Smooth muscle cell of the brain vasculature (primary cell): ENCODE results near the gene DAZAP2.
"Not testable (repeated sequence)": the region's sequence is repeated elsewhere in the genome, so short reads cannot be mapped to it uniquely, and the experiment has no call there.

Experiments
- DNase-seq: peaks from one replicate; pipeline ENCODE4 v3.0.0-alpha.2; 2012; ENCODE audit warnings: low read depth, low spot score

DAZAP2 gene

DNA sequence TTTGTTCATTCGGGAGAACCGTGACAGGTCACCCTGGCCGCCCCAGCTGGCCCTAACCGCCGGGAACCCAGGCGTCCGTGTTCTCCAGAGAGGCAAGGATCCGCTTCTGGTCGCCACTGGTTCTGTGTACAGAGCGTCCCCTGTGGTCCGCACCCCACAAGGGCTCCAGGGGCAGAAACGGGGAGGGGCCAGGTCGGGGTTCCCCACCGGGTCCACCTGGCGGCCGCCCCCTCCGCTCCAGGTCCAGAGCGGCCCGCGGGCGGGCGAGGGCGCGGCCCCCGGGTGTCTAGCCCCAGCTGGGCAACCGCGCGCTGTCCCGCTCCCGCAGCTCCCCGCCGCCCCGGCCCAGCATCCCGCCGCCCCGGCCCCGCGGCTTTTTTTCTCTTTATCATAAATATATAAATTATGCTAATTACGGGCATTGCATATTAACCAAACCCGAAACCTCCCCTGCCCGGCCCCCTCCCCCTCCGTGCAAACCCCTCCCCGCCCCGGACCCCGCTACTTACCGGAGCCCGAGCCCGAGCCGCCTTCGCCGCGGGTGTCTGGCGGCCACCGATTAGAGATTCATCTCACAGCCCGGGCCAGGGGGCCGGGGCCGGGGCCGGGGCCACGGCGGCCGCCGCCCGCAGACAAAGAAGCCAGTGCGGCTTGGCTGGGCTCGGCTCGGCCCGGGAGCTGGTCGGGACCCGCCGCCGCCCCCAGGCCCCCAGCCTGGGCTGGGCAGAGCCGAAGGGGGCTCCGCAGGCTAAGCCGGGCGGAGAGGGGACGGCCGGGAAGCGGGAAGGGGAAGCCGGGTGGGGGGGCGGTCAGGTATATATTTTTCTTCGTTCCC lies 21.3 kb upstream of the DAZAP2 start:
- no peak for DNase-seq

DNA sequence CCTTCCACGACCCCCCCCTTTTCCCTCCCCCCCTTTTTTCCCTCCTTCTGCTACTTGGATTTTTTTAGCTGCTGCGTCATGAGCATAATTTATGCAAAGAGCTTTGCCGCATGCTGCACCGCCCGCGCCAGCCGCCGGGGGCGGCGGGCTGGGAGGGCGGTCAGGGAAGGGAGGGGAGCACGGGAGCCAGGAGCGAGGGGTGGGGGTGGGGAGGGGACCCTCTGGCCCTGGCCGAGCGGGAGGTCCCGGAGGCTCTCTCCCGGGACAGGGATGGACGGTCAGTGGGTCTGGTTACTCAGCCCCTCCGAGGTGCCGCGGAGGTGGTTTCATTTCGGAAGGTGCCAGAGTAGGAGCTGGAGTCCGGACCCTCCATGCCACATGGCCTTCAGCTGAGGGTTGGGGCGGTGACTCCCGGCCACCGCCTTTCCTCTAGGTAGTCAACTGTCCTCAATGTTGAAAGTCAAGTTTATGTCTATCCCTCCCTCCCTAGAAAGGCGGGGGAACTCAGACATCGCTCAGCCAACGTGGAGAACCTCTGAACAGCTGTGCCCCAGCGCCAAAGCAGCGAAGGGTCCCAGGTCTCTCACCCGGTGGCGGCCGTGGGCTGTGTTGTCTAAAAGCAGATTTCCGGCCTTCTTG lies 20.5 kb upstream of the DAZAP2 start, which contains the start of gene POU6F1:
Gene POU6F1, minus strand, starts transcription at position 95 of the 639 bp plus-strand sequence. CDS start 11,226 bp downstream, outside the sequence.
- peak; percentile 43 for DNase-seq

DNA sequence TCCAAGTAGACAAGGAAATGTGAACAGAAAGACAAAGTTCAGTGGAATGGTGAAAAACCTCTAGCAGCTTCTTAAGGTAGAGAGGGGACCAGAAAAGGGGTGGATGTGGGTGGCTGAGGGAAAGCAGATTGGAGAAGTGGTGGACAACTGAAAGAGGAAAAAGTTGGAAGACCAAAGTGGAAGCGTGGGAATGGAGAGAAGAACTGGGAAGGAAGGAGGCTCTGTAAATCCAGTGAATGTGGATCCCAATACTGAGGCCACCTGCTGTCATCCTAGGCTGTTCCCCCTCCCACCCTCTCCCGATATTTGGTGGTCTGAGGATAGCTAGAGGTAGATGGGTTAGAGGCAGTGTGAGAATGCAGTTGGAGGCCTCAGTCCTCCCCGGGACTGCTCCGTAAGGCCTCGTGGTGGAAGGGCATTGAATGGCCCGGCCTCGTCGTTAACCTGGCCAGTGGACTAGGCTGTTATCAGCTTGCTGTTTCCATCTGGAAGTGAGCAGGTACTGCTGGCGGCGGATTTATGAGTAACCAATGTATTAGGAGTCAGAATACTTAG lies 19.9 kb upstream of the DAZAP2 start:
- DNase-seq: no peak

- DNase-seq: no peak
These were observed 19.3 kb upstream of the DAZAP2 start for GRCh38 chr12:51219322-51219721.

DNA sequence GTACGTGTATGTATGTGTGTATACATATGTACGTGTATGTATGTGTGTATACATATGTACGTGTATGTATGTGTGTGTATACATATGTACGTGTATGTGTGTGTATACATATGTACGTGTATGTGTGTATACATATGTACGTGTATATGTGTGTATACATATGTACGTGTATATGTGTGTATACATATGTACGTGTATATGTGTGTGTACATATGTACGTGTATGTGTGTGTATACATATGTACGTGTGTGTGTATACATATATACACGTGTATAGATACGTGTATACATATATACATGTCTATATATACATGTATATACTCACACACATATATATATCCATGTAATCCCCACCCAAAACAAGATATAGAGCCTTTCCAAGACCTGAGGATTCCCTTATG lies 18.8 kb upstream of the DAZAP2 start:
- not testable (repeated sequence) for DNase-seq

- no peak for DNase-seq
These were observed 16.2 kb upstream of the DAZAP2 start for GRCh38 chr12:51222461-51222860.

DNA sequence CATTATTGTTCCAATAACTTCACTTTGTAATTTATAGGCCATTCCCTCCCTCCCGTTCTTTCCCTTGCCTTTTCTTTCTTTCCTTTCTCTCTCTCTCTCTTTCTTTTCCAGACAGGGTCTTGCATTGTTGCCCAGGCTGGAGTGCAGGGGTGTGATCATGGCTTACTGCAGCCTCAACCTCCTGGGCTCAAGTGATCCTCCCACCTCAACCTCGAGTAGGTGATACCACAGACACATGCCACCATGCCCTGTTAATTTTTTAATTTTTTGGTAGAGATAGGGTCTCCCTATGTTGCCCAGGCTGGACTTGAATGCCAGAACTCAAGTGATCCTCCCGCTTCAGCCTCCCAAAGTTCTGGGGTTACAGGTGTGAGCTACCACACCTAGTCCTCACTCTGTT lies 14.0 kb upstream of the DAZAP2 start:
- no peak for DNase-seq

GRCh38 chr12:51225234-51225633 lies 13.4 kb upstream of the DAZAP2 start:
- DNase-seq: no peak

- no peak for DNase-seq
These were observed 12.9 kb upstream of the DAZAP2 start for GRCh38 chr12:51225771-51226170.

DNA sequence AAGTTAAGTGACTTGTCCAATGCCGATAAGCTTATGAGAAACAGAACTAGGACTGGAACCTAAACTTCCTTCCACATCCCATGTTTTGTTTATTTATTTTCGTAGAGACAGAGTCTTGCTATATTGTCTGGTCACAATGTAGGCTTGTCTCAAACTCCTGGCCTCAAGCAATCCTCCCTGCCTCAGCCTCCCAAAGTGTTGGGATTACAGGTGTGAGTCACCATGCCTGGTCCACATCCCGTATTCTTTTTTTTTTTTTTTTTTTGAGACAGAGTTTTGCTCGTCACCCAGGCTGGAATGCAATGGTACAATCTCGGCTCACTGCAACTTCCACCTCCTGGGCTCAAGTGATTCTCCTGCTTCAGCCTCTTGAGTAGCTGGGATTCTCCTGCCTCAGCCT lies 11.5 kb upstream of the DAZAP2 start:
- DNase-seq: not testable (repeated sequence)

- no peak for DNase-seq
These were observed 10.7 kb upstream of the DAZAP2 start for GRCh38 chr12:51227962-51228361.

DNA sequence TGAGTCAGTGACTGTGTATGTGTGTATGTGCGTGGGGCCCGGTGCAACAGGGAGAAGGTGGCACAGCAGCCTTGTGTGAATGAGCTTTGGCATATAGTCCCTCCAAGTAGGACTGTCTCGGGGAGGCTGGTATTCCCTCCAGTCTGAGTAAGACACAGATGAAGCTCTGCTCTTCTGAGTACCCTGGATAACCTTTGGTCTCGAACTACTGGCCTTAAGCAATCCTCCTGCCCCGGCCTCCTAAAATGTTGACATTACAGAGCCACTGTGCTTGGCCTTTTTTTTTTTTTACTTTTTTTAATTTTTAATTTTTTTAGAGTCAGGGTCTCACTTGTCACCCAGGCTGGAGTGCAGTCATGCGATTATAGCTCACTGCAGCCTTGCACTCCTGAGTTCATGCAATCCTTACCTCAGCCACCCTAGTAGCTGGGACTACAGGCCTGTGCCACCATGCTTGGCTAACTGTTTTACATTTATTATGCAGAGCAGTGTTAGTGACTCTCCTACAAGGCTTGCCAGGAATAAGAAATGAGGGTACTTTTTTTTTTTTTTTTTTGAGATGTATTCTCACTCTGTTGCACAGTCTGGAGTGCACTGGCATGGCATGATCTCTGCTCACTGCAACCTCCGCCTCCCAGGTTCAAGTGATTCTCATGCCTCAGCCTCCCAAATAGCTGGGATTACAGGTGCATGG lies 9.4 kb upstream of the DAZAP2 start:
- no peak for DNase-seq

- DNase-seq: no peak
These were observed 6.0 kb upstream of the DAZAP2 start for GRCh38 chr12:51232642-51233041.

- no peak for DNase-seq
These were observed 4.1 kb upstream of the DAZAP2 start for GRCh38 chr12:51234530-51234929.

DNA sequence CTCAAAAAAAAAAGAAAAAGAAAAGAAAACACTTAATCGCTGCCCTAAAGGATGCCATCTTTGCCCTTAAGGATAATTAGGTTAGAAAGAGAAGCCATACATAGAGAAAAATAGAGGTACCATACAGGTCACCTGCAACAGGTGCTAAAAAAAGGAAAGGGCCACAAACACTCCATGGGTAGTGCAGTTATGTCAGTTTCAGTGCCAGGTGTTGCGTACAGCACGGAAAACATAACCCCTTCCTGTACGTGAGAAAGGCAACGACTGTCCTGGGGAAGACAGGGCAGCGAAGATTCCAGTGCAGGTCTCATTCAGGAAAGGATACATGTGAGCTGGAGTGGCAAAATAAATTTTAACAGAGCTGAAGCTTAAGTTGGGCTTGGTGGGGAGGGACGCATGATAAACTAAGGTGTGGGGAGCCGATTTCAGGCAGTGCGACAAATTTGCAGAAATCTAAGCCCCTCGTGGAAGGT lies 553 bp upstream of the DAZAP2 start:
- no peak for DNase-seq

- no peak for DNase-seq
These were observed 2.3 kb downstream of the DAZAP2 start for GRCh38 chr12:51240971-51241370.

DNA sequence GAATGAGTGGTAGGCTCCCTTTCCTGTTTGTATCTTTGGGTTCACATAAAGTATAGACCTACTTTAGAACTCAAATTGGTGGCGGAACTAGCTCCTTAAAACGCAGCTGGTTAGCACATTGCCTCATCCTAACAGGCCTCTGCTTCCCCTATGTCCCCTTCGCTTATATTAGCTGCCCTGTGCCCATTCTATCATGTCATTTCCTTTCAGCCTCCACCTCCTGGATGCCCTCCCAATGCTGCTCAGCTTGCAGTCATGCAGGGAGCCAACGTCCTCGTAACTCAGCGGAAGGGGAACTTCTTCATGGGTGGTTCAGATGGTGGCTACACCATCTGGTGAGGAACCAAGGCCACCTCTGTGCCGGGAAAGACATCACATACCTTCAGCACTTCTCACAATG lies 3.5 kb downstream of the DAZAP2 start:
- no peak for DNase-seq

GRCh38 chr12:51242876-51243275 lies 4.2 kb downstream of the DAZAP2 start:
- DNase-seq: no peak

- no peak for DNase-seq
These were observed 5.6 kb downstream of the DAZAP2 start for GRCh38 chr12:51244269-51244668.

GRCh38 chr12:51245476-51246253 lies 7.0 kb downstream of the DAZAP2 start:
- DNase-seq: no peak

DNA sequence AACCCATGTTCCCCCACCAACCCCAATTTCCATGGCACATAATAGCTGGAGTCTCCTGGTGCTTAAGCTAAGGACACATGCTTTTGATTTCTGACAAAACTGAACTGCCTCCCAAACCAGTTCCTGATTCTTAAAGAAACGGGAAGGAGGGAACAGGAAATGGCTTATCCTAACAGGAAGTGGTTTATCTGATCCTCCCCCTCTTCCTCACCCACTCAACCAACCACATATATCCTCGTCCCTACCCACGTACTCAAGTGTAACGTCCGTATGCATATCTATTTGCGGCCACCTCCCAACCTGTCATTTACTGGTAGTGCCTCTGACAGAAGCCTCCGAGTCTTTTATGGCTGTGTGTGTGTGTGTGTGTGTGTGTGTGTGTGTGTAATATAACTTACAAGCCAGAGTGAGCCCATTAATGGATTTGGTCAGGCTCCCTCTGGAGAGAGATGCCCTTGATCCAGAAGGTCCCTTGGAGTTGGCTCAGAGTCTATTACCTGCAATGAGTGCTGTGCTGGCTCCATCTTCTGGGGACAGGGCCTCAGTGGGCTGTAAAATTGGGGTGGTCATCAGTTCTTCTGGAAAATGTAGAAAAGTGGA lies 7.7 kb downstream of the DAZAP2 start:
- no peak for DNase-seq
